SHP77 (cell line): Measurements from ENCODE around the gene CNST.
"Not testable (repeated sequence)": the region's sequence is repeated elsewhere in the genome, so short reads cannot be mapped to it uniquely, and the experiment has no call there.

Source experiments
- DNase-seq, 2 experiments: peaks; one replicate each; lab custom pipeline; 2025; lab: John Stamatoyannopoulos, UW

Gene CNST

DNA sequence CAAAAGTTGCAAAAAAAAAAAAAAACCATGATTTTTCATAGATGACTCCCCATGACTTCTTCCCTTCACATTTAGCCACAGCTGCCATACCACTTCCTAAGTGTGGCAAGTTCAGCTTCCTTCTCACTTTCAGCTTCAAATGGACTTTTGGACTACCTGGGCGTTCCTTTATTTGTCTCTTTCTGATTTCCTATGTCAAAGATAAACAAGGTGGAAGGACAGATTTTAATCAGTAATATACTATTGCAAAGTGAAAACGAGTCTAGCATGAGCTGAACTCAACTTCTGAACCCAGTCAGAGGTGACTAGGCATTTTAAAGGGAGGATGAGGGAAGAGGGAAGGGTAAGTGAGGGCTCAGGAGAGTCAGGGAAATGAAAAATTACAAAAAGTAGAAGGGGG, 143.6 kb downstream of the CNST start:
- no peak for DNase-seq

GRCh38 chr1:246711548-246712003, 145.3 kb downstream of the CNST start:
- no peak for DNase-seq

DNA sequence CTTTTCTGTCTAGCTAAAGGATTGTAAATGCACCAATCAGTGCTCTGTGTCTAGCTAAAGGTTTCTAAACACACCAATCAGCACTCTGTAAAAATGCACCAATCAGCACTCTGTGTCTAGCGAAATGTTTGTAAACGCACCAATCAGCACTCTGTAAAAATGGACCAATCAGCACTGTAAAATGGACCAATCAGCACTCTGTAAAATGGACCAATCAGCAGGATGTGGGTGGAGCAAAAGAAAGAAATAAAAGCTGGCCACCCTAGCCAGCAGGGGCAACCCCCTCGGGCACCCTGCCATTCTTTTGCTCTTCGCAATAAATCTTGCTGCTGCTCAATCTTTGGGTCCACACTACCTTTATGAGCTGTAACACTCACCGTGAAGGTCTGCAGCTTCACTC, 146.2 kb downstream of the CNST start:
- DNase-seq = not testable (repeated sequence)
